Astrocyte of the spinal cord (primary cell): Measurements from ENCODE around the gene ASZ1.
A peak's percentile ranks its signal among the peaks of the same experiment; 100 is the strongest.

Experiments used
- DNase-seq: peaks from one replicate; pipeline ENCODE4 v3.0.0; 2011; ENCODE audit warnings: low read depth, low spot score
- H3K4me3 ChIP-seq: 2 replicates; pipeline ENCODE4 v1.5.1; 2011; ENCODE audit warnings: low read depth, mild to moderate bottlenecking, low read length, moderate library complexity
- in situ Hi-C: cut with HindIII; loops from 2 replicates; pipeline ENCODE4 v1.10.0; 2017; ENCODE audit warnings: low sequenced_read_pairs
- TF ChIP-seq, protein P1 (sequence below): IDR thresholded peaks from 2 replicates; pipeline ENCODE4 v1.5.1; 2012; ENCODE audit warnings: low read depth, mild to moderate bottlenecking, low read length, inconsistent platforms

The ASZ1 gene

DNA sequence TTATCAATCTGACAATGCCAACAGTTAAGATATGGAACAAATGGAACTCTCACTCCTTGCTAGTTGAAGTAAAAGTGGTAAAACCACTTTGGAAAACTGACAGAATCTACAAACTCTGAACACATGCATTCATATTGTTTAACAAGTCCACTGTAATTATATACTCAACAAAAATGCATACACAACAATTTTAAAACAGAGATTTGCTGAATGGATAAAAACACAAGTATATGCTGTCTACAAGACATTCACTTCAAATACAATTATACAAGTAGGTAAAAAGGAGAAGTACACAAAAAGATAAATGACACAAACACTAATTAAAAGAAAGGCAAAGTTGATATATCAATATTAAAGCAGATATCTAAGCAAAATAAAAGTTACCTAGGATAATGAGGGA is 95.3 kb downstream of the ASZ1 start:
- in situ Hi-C loops: no loop called here
- no peak for DNase-seq
- H3K4me3 ChIP-seq: no peak overlapping the region
- TF ChIP-seq, protein P1, sequence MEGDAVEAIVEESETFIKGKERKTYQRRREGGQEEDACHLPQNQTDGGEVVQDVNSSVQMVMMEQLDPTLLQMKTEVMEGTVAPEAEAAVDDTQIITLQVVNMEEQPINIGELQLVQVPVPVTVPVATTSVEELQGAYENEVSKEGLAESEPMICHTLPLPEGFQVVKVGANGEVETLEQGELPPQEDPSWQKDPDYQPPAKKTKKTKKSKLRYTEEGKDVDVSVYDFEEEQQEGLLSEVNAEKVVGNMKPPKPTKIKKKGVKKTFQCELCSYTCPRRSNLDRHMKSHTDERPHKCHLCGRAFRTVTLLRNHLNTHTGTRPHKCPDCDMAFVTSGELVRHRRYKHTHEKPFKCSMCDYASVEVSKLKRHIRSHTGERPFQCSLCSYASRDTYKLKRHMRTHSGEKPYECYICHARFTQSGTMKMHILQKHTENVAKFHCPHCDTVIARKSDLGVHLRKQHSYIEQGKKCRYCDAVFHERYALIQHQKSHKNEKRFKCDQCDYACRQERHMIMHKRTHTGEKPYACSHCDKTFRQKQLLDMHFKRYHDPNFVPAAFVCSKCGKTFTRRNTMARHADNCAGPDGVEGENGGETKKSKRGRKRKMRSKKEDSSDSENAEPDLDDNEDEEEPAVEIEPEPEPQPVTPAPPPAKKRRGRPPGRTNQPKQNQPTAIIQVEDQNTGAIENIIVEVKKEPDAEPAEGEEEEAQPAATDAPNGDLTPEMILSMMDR: no peak

DNA sequence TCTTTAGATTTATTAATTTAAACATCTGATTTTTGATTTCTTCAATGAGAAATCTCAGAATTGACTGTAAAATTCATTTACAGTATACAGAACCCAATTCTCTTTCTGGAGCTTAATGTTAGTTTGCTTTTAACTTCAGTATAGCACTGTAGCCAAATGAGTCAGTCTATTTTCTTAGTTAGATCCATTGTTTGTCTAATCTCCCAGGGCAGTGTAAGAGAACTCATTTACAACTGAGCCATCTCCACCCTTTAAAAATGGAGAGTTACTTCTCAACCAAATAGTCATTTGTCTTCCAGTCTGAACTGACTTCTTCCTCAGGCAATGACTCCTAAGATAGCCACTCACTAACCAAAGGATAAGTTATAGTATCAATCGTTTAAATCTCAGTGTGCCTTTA is 101.5 kb downstream of the ASZ1 start:
- in situ Hi-C loops: no loop called here
- DNase-seq: peak; percentile 58
- TF ChIP-seq, protein P1: no peak
- H3K4me3 ChIP-seq: no peak overlapping the region

DNA sequence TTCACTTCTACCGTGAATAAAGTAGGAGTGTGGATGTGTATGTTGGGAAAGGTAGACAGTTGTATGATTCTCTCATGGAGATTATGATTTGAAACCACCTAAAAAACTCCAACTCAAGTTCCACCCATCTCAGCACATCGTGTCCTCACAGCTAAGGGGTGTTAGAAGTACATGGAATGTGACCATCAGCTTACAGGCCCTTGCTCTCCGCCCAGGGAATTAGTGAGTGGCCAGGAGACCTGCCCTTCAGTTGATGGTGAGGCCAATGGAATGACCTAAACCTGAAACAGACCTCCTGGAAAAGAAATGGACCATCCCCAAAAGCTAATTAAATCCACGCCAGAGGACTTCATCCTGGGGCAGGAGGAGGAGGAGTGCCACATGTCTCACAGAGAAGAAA is 102.3 kb downstream of the ASZ1 start:
- TF ChIP-seq, protein P1: no peak
- no peak overlapping the region for H3K4me3 ChIP-seq
- DNase-seq: no peak
- in situ Hi-C loops: no loop called here

DNA sequence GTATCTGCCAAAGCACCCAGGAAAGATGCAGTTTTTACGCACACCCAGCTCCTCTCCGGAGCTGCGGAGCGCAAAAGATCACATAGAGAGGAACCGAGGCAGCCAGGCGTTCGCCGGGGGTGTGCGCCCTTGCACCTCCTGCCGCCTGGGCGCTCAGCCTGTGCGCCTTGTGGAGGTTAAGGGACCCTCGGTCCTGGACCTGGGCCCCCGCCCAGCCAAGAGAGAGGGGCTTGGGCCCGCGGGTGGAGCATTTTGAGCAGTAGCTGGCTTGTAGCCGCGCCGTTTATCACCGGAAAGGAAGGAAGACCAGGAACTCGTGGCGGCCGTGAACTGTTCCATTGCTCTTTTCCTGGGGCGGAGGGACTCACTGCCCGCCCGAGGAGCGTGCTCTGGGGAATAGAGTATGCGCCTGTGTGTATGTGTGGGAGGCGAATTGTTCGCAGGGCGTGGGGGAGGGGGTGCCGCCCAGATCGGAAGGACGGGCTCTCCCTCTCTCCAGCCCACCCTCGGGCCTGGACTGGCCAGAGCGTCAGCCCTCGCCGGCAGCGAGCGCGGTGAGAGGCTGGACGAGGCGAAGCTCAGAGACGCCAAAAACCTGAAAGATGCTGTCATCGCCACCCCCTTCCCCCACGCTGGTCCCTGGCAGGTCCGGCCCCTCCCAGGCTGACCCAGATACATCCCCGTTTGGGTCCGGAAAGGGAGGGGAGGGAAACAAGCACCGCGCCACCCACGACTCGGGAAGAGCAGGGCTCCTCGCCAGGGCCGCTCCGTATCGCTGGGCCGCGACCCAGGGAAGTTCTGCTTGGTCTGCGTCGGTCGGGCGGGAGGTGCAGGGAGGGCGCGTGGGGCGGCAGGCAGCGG is 103.2 kb downstream of the ASZ1 start:
- TF ChIP-seq, protein P1: no peak
- DNase-seq: peak; percentile 55
- H3K4me3 ChIP-seq: peak overlapping the region; percentile 45
- in situ Hi-C loops: no loop called here

DNA sequence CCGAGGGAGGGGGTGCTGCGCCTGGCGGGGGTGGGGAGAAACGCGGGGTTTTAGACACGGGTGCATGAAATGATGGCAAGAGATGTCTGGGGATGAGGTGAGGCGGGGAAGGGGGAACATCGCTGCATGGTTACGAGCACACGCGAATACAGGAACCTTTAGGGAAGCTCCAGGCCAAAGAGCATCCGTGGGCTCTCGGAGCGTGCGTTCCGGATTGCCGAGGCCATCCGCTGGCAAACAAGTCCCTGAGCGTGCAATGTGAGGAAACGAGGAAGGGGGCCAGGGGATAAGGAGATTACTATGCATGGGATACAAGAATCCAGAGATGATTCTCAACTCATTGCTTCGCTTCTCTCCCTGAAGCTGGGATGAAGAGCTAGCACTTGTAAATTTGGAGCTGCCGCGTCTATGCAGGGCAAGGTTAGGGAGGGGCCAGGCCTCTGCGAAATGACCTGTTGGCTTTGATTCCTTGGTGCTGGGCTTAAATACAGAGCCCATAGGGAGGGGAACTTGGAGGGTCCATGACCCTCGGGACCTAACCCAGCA is 103.9 kb downstream of the ASZ1 start:
- DNase-seq: peak; percentile 65
- H3K4me3 ChIP-seq: peak overlapping the region; percentile 45
- in situ Hi-C loops: no loop called here
- TF ChIP-seq, protein P1: no peak

DNA sequence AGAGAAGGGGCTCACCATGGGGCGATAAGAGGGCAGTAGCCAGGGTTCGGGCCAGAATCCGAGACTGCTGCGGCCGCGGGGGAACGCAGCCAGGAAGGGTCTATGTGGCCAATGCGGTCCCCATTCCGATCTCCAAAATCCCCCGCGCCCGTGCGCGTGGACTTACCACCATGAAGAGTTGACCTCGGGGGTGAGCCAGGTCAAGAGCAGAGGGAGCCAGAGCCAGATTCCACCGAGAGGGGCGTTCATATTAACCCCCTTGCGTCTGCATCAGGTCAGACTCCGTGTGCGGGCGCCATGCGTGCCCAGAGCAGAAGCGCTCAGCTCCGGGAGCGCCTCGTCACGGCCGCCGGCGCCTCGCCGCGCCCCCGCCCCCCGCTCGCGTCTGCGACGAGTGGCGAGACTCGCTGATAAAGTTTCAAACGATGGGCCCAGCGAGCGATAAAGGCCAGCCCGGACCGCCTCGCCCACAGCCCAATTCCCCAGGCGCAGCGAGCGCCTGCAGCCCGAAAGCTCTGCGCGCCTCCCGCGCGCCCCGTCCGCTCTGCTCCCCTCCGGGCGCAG is 104.5 kb downstream of the ASZ1 start, which contains the start of gene WNT2:
Gene WNT2, minus strand, starts transcription at position 318 of the 564 bp plus-strand sequence. Its CDS starts 69 bp downstream, at position 249.
- DNase-seq: peak; percentile 16
- TF ChIP-seq, protein P1: no peak
- in situ Hi-C loops: no loop called here
- peak within 1 kb of the TSS; percentile 45 for H3K4me3 ChIP-seq
